IgD-negative memory B cell (primary cell): ENCODE results near the gene DDT. TPM values are rescaled to one million over a fixed set of nuclear protein-coding genes. Genes with fewer than 3 reads are reported as not detected.
"Not testable (repeated sequence)": the region's sequence is repeated elsewhere in the genome, so short reads cannot be mapped to it uniquely, and the experiment has no call there.

Experiments used
- H3K27ac Mint-ChIP-seq, 3 donors: one replicate each; pipeline ENCODE4 v1.8.0; 2020 to 2022; ENCODE audit warnings: mild to moderate bottlenecking in 3 of 3, mixed read lengths in 3 of 3, moderate library complexity in 1 of 3
- H3K27me3 Mint-ChIP-seq: one replicate; pipeline ENCODE4 v1.8.0; 2021; ENCODE audit warnings: mixed read lengths
- H3K36me3 Mint-ChIP-seq: one replicate; pipeline ENCODE4 v1.8.0; 2020; ENCODE audit warnings: mild to moderate bottlenecking, mixed read lengths
- H3K4me1 Mint-ChIP-seq, 3 donors: one replicate each; pipeline ENCODE4 v1.8.0; 2020 to 2022; ENCODE audit warnings: mixed read lengths in 3 of 3, mild to moderate bottlenecking in 1 of 3
- H3K4me3 Mint-ChIP-seq, 4 donors: one replicate each; pipeline ENCODE4 v1.8.0; 2020 to 2022; ENCODE audit warnings: mild to moderate bottlenecking in 4 of 4, mixed read lengths in 4 of 4, moderate library complexity in 3 of 4
- H3K9me3 Mint-ChIP-seq, 3 donors: one replicate each; pipeline ENCODE4 v1.8.0; 2020 to 2021; ENCODE audit warnings: mixed read lengths in 3 of 3, mild to moderate bottlenecking in 1 of 3
- polyA plus RNA-seq: library from polyadenylated mRNA; unstranded; fragments of 300-500 nt; fragmentation: Illumina TruSeq; gene quantifications from one replicate; pipeline ENCODE4 v1.2.3, GENCODE V29; 2021

DDT gene
- polyA plus RNA-seq = 158 TPM

GRCh38 chr22:23974345-23974744 lies at the start of gene DDT:
Gene DDT (minus strand): TSS chr22:23974441. CDS start chr22:23974414, 27 bp downstream.
- not testable (repeated sequence) for H3K4me3 Mint-ChIP-seq, H3K27ac Mint-ChIP-seq, H3K36me3 Mint-ChIP-seq, H3K9me3 Mint-ChIP-seq, H3K27me3 Mint-ChIP-seq
- peaks cover 0 to 16% (median 8%) of the 10 kb centered on the region in 3 donors for H3K4me1 Mint-ChIP-seq

DNA sequence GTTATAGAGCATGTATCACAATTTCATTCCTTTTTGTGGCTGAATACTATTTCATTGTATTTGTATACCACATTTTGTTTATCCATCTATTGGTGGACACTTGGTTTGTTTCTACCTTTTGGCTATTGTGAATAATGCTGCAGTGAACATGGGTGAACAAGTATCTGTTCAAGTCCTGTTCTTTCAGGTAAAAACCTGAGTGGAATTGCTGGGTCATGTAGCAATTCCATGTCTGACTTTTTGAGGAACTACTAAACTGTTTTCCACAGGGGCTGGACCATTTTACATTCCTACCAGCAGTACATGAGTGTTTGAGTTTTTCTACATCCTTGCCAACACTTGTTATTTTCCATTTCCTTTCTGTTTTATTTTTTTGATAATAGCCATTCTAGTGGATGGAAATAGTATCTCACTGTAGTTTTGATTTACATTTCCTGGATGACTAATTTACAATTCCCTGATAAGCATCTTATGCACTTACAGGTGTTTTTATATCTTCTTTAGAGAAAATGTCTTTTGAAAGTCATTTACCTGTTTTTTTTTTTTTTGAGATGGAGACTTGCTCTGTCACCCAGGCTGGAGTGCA lies 49.1 kb upstream of the DDT start:
- Mint-ChIP-seq H3K27ac (no peak overlapping the region), H3K27me3 (no peaks in the 10 kb centered on the region), H3K4me3 (no peak overlapping the region), H3K4me1 (peaks cover 4 to 20% (median 7%) of the 10 kb centered on the region in 3 donors), H3K36me3 (peaks cover 19% of the 10 kb centered on the region), H3K9me3 (no peaks in the 10 kb centered on the region)

- peaks cover 6 to 15% (median 9%) of the 10 kb centered on the region in 3 donors for H3K4me1 Mint-ChIP-seq
- no peak overlapping the region for H3K4me3 Mint-ChIP-seq
- H3K36me3 Mint-ChIP-seq = peaks cover 21% of the 10 kb centered on the region
- no peaks in the 10 kb centered on the region for H3K27me3 Mint-ChIP-seq
- no peaks in the 10 kb centered on the region for H3K9me3 Mint-ChIP-seq
- H3K27ac Mint-ChIP-seq = peak overlapping the region in 1 of 3 donors; percentile 34
Observed at GRCh38 chr22:24021304-24021703, 47.1 kb upstream of the DDT start.

DNA sequence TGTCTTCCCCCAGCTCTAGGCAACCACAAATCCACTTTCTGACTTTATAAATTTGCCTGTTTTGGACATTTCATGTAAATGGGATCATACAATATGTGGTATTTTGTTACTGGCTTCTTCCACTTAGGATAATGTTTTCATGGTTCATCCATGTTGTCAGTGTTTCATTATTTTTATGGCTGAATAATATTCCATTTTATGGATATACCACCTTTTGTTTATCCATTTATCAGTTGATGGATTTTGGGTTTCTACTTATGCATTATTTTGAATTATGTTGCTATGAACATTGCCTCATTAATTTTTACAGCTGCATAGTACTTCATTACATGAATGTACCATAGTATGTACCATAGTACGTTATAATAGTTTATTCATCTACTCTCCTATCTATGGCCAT lies 41.9 kb upstream of the DDT start:
- H3K9me3 Mint-ChIP-seq = no peaks in the 10 kb centered on the region
- H3K4me1 Mint-ChIP-seq = peaks cover 12 to 24% (median 22%) of the 10 kb centered on the region in 3 donors
- peaks cover 4% of the 10 kb centered on the region for H3K36me3 Mint-ChIP-seq
- no peaks in the 10 kb centered on the region for H3K27me3 Mint-ChIP-seq
- no peak overlapping the region for H3K4me3 Mint-ChIP-seq
- H3K27ac Mint-ChIP-seq = peak overlapping the region in 1 of 3 donors; percentile 21

DNA sequence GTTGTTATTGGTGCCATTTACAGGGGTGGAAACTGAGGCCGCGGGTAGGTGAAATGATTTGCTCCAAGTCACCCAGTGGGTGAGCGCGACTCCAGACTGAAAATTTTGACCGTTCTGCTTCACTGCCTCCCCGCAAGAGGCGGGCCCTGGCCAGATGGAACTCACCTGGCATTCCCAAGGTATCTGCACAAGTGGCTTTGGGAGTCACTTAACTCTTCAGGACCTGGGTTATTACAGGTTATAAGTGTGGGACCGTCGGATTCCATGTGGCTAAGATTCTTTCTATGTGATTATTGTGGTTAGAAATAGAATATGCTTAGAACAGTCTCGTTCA lies 37.5 kb upstream of the DDT start:
- Mint-ChIP-seq H3K36me3 (no peaks in the 10 kb centered on the region), H3K27ac (peak overlapping the region; percentile 91 to 99 (median 95)), H3K9me3 (no peaks in the 10 kb centered on the region), H3K4me3 (peak overlapping the region; percentile 96 to 99 (median 96)), H3K4me1 (peaks cover 7 to 30% (median 26%) of the 10 kb centered on the region in 3 donors), H3K27me3 (no peaks in the 10 kb centered on the region)

DNA sequence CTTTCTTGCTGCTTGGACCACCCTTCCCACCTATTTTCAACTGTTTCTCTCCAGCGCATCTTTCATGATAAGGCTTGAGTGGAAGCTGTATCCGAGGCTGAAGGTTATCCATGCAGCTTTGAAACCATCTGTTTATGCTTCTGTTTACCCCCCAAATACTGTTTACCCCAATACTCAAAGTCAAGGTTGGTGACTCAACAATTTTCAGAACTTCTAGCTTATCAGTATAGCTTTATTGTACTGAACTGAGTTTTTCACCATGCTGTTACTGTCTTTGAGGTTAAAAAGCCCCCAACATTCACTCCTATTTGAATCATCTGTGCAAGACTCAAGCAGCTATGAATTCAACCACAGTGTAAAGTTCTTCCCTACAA lies 35.8 kb upstream of the DDT start:
- Mint-ChIP-seq H3K27me3 (no peaks in the 10 kb centered on the region), H3K4me3 (peak overlapping the region; percentile 31 to 96 (median 72)), H3K9me3 (no peaks in the 10 kb centered on the region), H3K4me1 (peaks cover 7 to 25% (median 23%) of the 10 kb centered on the region in 3 donors), H3K27ac (peak overlapping the region in 2 of 3 donors; percentile 91 to 99), H3K36me3 (no peaks in the 10 kb centered on the region)

DNA sequence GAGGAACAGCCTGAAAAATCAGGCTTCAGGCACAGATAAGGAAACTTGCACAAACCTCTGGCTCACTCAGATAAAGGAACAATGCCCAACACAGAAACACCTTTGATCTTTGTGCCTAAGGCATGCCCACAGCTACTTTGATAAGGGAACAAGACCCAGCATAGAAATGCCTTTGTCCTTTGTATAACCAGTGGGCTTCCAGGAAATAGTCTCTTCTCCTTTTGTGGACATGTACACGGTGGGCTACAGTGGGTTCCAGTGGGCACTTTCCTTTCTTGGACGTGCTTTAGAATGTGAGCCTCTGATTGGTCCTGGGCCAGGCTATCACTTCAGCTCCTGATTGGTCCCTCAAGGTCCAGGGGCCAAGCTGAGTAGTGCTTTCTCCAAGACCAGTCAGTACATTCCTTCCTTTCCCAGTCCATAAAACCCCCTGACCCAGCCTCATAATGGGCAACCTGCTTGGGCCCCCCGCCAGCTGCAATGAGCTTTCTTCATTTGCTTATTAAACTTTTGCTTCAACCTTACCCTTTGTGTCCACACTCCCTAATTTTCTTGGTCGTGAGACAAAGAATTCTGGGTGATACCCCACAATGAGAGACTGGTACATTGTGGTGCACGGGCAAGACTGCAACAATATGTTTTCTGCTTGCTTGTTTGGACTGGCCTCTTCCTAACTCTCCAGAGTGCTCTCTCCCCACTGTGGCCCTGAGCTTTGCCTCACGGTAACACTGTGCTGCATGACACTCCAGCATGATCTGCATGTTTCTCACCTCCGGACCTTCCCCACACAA lies 35.2 kb upstream of the DDT start:
- H3K9me3 Mint-ChIP-seq = no peaks in the 10 kb centered on the region
- peak overlapping the region in 1 of 4 donors; percentile 23 for H3K4me3 Mint-ChIP-seq
- H3K27ac Mint-ChIP-seq = peak overlapping the region in 1 of 3 donors; percentile 2
- no peaks in the 10 kb centered on the region for H3K27me3 Mint-ChIP-seq
- peaks cover 5 to 20% (median 20%) of the 10 kb centered on the region in 3 donors for H3K4me1 Mint-ChIP-seq
- H3K36me3 Mint-ChIP-seq = no peaks in the 10 kb centered on the region

DNA sequence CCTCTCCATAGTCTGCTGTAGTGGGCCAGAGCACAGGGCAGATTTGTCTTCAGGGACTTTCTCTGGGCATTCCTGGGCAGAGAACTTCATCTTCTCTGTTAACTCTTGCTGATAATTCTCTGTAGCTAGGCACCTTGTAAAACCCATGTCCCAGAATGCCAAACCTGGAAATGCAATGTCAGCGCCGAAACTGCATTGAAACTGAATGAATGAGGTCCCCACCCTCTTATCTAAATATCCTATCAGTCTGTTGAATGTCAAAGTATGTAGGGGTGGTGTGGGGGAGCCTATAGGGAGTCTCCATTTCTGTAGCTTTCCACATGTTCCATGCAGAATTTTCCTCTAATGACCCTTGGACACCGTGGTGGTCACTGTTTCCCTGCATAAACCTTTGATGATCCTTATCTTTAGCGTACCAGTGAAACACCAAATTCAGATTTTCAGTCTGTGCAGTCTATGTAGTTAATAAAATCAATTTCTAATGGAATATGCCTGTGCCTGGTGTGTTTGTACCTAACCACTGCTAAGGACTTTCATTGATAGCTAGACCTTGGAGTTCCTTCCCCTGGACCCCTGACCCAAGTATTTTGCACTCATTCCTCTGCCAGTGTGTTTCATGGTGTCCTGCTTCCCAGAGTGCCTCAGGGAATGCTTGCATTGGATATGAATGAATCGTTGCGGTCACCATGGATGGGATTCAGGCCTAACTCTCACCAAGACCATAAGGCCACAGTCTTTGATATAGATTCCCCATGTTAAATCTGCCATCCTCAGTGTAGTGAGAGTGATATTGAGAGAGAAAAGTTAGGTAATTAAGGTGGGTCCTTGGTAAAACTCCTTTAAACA lies 34.4 kb upstream of the DDT start:
- Mint-ChIP-seq H3K4me1 (peaks cover 5 to 15% (median 13%) of the 10 kb centered on the region in 3 donors), H3K4me3 (peak overlapping the region in 1 of 4 donors; percentile 0), H3K27me3 (no peaks in the 10 kb centered on the region), H3K36me3 (no peaks in the 10 kb centered on the region), H3K27ac (peak overlapping the region in 1 of 3 donors; percentile 12), H3K9me3 (no peaks in the 10 kb centered on the region)

- no peaks in the 10 kb centered on the region for H3K27me3 Mint-ChIP-seq
- peak overlapping the region in 1 of 3 donors; percentile 12 for H3K27ac Mint-ChIP-seq
- no peak overlapping the region for H3K4me3 Mint-ChIP-seq
- H3K36me3 Mint-ChIP-seq = no peaks in the 10 kb centered on the region
- no peaks in the 10 kb centered on the region for H3K9me3 Mint-ChIP-seq
- peaks cover 4 to 12% (median 9%) of the 10 kb centered on the region in 3 donors for H3K4me1 Mint-ChIP-seq
Observed at GRCh38 chr22:24008022-24008283, 33.7 kb upstream of the DDT start.

- Mint-ChIP-seq H3K27me3 (no peaks in the 10 kb centered on the region), H3K4me1 (peaks cover 3 to 11% (median 9%) of the 10 kb centered on the region in 3 donors)
Observed at GRCh38 chr22:24007253-24008021, 33.2 kb upstream of the DDT start.

GRCh38 chr22:24006914-24007214 lies 32.6 kb upstream of the DDT start:
- Mint-ChIP-seq H3K27me3 (no peaks in the 10 kb centered on the region), H3K4me3 (no peak overlapping the region), H3K4me1 (peaks cover 0 to 9% (median 8%) of the 10 kb centered on the region in 3 donors), H3K36me3 (peaks cover under 1% of the 10 kb centered on the region), H3K27ac (peak overlapping the region in 1 of 3 donors; percentile 3), H3K9me3 (no peaks in the 10 kb centered on the region)

More at GRCh38 chr22:24007253-24008021, 33.2 kb upstream of the DDT start:
- Mint-ChIP-seq H3K27ac (peak overlapping the region in 1 of 3 donors; percentile 12), H3K4me3 (no peak overlapping the region), H3K36me3 (no peaks in the 10 kb centered on the region), H3K9me3 (no peaks in the 10 kb centered on the region)

DNA sequence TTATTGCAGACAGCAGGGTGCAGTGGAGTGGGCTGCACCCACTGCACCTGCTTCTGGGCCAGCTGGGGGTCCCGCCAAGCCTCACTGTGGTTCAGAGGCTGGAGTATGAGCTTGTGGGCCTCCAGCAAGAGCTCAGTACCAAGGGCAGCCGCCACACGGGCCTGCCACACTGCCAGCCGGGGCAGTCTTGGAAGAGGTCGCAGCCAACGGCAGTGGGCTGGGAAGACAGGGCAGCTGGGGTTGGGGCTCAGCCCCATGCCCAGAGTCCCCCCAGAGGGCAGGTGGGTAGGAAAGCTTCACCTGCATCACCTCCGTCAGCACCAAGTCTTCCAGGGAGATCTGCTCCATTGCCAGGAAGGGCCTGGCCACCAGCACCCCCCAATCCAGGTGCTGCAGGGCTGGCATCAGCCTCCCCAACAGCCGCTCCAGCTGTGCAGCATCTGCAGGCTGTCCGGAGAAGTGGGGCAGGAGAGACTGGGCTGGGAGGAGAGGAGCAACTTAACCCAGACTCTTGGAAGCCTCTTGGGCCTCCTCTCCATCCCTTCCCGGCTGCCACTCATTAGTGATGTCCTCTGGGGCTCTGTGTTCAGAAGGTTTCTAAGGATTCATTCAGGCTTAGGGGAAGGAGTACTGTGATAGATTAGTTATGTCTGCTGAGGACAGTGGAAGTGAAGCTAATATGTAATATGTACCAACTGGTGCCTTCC lies 32.1 kb upstream of the DDT start:
- no peak overlapping the region for H3K4me3 Mint-ChIP-seq
- no peaks in the 10 kb centered on the region for H3K9me3 Mint-ChIP-seq
- peaks cover 3% of the 10 kb centered on the region for H3K36me3 Mint-ChIP-seq
- H3K4me1 Mint-ChIP-seq = peaks cover 0 to 9% (median 6%) of the 10 kb centered on the region in 3 donors
- H3K27me3 Mint-ChIP-seq = no peaks in the 10 kb centered on the region
- peak overlapping the region in 1 of 3 donors; percentile 11 for H3K27ac Mint-ChIP-seq

DNA sequence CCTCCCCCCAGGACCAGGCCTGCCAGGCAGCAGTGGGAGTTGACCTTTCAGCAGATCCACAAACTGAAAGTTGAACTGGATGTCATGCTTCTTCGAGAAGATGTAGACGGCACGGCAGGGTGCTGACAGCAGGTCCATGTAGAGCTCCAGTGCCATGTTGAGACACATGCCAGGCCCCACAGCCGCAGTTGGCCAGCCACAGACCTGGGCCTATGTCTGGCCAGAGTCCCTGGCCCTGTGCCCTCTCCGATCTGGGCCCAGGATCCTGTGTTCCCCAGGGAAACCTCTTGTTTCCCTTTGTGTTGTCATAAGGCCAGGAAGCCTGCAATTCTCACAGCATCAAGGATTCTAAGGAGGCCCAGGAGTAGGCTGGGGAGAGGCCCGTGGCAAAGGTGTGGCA lies 31.0 kb upstream of the DDT start, which contains the start of gene GSTT4:
GSTT4 (minus strand) TSS at position 253 of the 400 bp plus-strand sequence; CDS start at position 156, 97 bp downstream.
- no peaks in the 10 kb centered on the region for H3K9me3 Mint-ChIP-seq
- H3K27me3 Mint-ChIP-seq = no peaks in the 10 kb centered on the region
- H3K36me3 Mint-ChIP-seq = peaks cover 3% of the 10 kb centered on the region
- peak within 1 kb of the TSS in 1 of 3 donors; percentile 11 for H3K27ac Mint-ChIP-seq
- no peak within 1 kb of the TSS for H3K4me3 Mint-ChIP-seq
- H3K4me1 Mint-ChIP-seq = peaks cover 0 to 2% (median under 1%) of the 10 kb centered on the region in 3 donors

DNA sequence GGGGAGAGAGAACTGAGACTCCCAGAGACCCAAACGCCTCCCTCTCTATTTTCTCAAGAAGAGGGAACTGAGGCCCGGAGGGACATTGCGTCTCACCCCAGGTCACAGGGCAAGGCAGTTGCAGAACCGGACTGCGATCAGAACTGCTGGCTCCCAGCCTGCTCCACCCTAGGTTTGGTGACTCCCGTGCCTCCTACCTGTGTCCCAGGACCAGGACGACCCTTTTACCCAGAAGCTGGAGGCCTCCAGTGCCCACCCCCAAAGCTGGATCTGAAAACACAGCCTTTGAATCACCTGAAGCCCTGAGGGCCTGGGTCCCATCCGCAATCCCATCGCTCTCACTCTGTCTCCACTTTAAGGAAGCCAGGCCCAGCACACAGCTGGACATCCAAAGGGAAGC lies 29.6 kb upstream of the DDT start:
- Mint-ChIP-seq H3K4me3 (no peak overlapping the region), H3K27me3 (no peaks in the 10 kb centered on the region), H3K4me1 (no peaks in the 10 kb centered on the region), H3K27ac (no peak overlapping the region), H3K36me3 (peaks cover 3% of the 10 kb centered on the region), H3K9me3 (no peaks in the 10 kb centered on the region)
